MM.1S (cell line): ENCODE data around the gene ASIC2.

ENCODE experiments used
- DNase-seq: peaks from one replicate; pipeline ENCODE4 v3.0.0-alpha.2; 2015
- H2AFZ ChIP-seq: fragments of 300-600 bp; sonication (generic); 2 replicates; pipeline ENCODE4 v1.6.0; 2016; ENCODE audit warnings: antibody characterized with exemption, low read length
- H3F3A ChIP-seq: fragments of 300-600 bp; sonication (generic); 2 replicates; pipeline ENCODE4 v1.6.1; 2016; ENCODE audit warnings: mild to moderate bottlenecking, antibody characterized with exemption, low read length, moderate library complexity, mixed read lengths; ENCODE audit not compliant: insufficient read depth
- H3K27ac ChIP-seq: fragments of 300-600 bp; sonication (generic); 2 replicates; pipeline ENCODE4 v1.5.1; 2016; ENCODE audit warnings: mild to moderate bottlenecking, low read length
- H3K27me3 ChIP-seq: fragments of 300-600 bp; sonication (generic); replicated peaks from 2 replicates; pipeline ENCODE4 v1.6.0; 2016; ENCODE audit warnings: low read length; ENCODE audit not compliant: insufficient read depth
- H3K36me3 ChIP-seq: fragments of 300-600 bp; sonication (generic); replicated peaks from 2 replicates; pipeline ENCODE4 v1.6.1; 2016; ENCODE audit warnings: mild to moderate bottlenecking, low read length, mixed read lengths; ENCODE audit not compliant: insufficient read depth
- H3K4me1 ChIP-seq: fragments of 300-600 bp; sonication (generic); 2 replicates; pipeline ENCODE4 v1.6.1; 2016; ENCODE audit warnings: low read length, mixed read lengths
- H3K4me2 ChIP-seq: fragments of 300-600 bp; sonication (generic); 2 replicates; pipeline ENCODE4 v1.6.0; 2016; ENCODE audit warnings: low read depth, low read length
- H3K4me3 ChIP-seq: fragments of 300-600 bp; sonication (generic); 2 replicates; pipeline ENCODE4 v1.5.1; 2016; ENCODE audit warnings: low read length, mixed read lengths
- H3K79me2 ChIP-seq: fragments of 300-600 bp; sonication (generic); 2 replicates; pipeline ENCODE4 v1.6.1; 2016; ENCODE audit warnings: mixed run types, low read length, mixed read lengths
- H3K9ac ChIP-seq: fragments of 300-600 bp; sonication (generic); 2 replicates; pipeline ENCODE4 v1.6.1; 2016; ENCODE audit warnings: low read length, mixed read lengths
- H3K9me2 ChIP-seq: fragments of 300-600 bp; sonication (generic); replicated peaks from 2 replicates; pipeline ENCODE4 v1.6.1; 2016; ENCODE audit warnings: mild to moderate bottlenecking, low read length, mixed read lengths; ENCODE audit not compliant: insufficient read depth
- H3K9me3 ChIP-seq: fragments of 300-600 bp; sonication (generic); replicated peaks from 2 replicates; pipeline ENCODE4 v1.6.1; 2016; ENCODE audit warnings: mild to moderate bottlenecking, low read length, mixed read lengths; ENCODE audit not compliant: insufficient read depth
- H4K20me1 ChIP-seq: fragments of 300-600 bp; sonication (generic); 2 replicates; pipeline ENCODE4 v1.6.1; 2016; ENCODE audit warnings: mild to moderate bottlenecking, low read length, moderate library complexity, mixed read lengths; ENCODE audit not compliant: insufficient read depth
- EZH2 ChIP-seq: fragments of 300-600 bp; sonication (generic); optimal IDR thresholded peaks from 2 replicates; pipeline ENCODE3; 2017; ENCODE audit warnings: low read depth, mild to moderate bottlenecking, antibody characterized with exemption, low read length, mixed read lengths
- EZH2phosphoT487 ChIP-seq: fragments of 300-600 bp; sonication (generic); IDR thresholded peaks from 2 replicates; pipeline ENCODE4 v1.6.1; 2018; ENCODE audit warnings: antibody characterized with exemption, low read length
- TF ChIP-seq, protein P1 (sequence below): fragments of 300-600 bp; sonication (generic); IDR thresholded peaks from 2 replicates; pipeline ENCODE4 v1.5.1; 2016; ENCODE audit warnings: antibody characterized with exemption, low read length, mixed read lengths

The ASIC2 gene

DNA sequence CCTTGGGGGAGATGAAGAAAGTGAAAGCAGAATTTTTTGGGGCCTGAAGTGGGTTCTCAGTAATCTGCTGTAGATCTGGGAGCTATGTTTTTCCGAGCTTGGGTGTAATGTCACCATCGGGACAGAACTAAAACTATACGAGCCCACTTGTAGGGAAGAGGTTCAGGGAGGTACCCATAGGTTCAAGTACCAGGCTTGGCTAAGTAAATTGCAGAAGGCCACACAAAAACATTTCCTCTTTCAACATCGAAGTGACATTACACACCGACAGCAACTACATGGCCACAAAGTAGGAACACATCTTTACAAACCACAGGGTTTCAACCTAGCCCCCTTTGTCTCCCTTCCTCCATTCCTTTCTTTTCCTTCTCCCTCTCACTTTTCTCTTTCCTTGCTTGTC, 10.2 kb upstream of the ASIC2 start:
- no peak for DNase-seq
- no peak overlapping the region for H2AFZ ChIP-seq
- no peak overlapping the region for H3K9ac ChIP-seq
- no peaks in the 10 kb centered on the region for H4K20me1 ChIP-seq
- H3K27ac ChIP-seq: no peak overlapping the region
- no peaks in the 10 kb centered on the region for H3K36me3 ChIP-seq
- no peaks in the 10 kb centered on the region for H3F3A ChIP-seq
- H3K9me3 ChIP-seq: no peaks in the 10 kb centered on the region
- no peaks in the 10 kb centered on the region for H3K79me2 ChIP-seq
- H3K4me3 ChIP-seq: no peak overlapping the region
- H3K27me3 ChIP-seq: no peaks in the 10 kb centered on the region
- TF ChIP-seq, protein P1, sequence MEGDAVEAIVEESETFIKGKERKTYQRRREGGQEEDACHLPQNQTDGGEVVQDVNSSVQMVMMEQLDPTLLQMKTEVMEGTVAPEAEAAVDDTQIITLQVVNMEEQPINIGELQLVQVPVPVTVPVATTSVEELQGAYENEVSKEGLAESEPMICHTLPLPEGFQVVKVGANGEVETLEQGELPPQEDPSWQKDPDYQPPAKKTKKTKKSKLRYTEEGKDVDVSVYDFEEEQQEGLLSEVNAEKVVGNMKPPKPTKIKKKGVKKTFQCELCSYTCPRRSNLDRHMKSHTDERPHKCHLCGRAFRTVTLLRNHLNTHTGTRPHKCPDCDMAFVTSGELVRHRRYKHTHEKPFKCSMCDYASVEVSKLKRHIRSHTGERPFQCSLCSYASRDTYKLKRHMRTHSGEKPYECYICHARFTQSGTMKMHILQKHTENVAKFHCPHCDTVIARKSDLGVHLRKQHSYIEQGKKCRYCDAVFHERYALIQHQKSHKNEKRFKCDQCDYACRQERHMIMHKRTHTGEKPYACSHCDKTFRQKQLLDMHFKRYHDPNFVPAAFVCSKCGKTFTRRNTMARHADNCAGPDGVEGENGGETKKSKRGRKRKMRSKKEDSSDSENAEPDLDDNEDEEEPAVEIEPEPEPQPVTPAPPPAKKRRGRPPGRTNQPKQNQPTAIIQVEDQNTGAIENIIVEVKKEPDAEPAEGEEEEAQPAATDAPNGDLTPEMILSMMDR: no peak
- TF ChIP-seq EZH2phosphoT487: no peak
- no peaks in the 10 kb centered on the region for H3K4me1 ChIP-seq
- no peak overlapping the region for H3K4me2 ChIP-seq
- H3K9me2 ChIP-seq: no peaks in the 10 kb centered on the region

DNA sequence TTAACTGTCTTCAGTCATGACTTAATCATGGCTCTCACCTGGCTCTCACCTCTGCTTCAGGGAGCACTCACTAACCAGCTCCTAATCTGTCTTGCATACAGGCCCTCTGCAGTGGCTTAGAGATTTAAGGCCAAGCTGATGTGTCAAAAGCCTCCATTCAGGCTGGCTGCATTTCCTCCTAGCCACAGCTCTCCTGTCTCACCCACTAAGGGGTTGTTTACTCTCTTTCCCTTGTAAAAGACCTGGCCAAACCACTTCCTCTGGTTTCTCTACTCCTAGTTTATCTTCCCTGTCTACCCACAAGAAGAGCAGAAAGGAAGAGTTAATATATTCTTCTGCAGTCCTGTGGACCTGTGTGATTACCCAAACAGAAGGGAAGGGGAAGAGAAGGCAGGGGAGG, 9.3 kb upstream of the ASIC2 start:
- no peaks in the 10 kb centered on the region for H3K4me1 ChIP-seq
- H3K9ac ChIP-seq: no peak overlapping the region
- no peak overlapping the region for H3K27ac ChIP-seq
- no peaks in the 10 kb centered on the region for H3K36me3 ChIP-seq
- H3K9me3 ChIP-seq: no peaks in the 10 kb centered on the region
- H2AFZ ChIP-seq: no peak overlapping the region
- no peaks in the 10 kb centered on the region for H3K79me2 ChIP-seq
- no peak overlapping the region for H3K4me2 ChIP-seq
- no peaks in the 10 kb centered on the region for H3F3A ChIP-seq
- H4K20me1 ChIP-seq: no peaks in the 10 kb centered on the region
- no peaks in the 10 kb centered on the region for H3K27me3 ChIP-seq
- TF ChIP-seq, protein P1: no peak
- no peak for TF ChIP-seq EZH2
- TF ChIP-seq EZH2phosphoT487: no peak
- no peak for DNase-seq
- no peak overlapping the region for H3K4me3 ChIP-seq
- no peaks in the 10 kb centered on the region for H3K9me2 ChIP-seq

DNA sequence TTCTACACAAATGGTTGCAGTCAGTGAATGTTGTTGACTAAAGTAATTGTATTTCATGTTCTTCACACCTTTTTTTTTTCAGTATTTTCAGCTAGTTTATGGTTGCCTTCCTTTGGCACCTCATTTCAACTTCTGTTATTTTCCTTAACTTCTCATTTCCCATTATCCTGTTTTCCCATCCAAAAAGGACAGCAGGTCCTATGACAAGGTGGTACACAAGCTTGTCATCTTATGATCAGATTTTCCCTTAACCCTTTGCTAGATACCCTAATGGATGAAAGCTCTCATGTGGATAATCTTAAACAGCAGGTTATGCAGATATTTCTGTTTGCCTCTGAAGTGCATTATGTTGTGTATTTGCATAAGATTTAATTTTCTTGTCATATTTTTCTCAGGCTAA, 7.1 kb upstream of the ASIC2 start:
- H3K27me3 ChIP-seq: no peaks in the 10 kb centered on the region
- no peak overlapping the region for H3K4me3 ChIP-seq
- H2AFZ ChIP-seq: no peak overlapping the region
- H3K9me2 ChIP-seq: no peaks in the 10 kb centered on the region
- H3K4me1 ChIP-seq: no peaks in the 10 kb centered on the region
- no peaks in the 10 kb centered on the region for H3K36me3 ChIP-seq
- TF ChIP-seq, protein P1: no peak
- TF ChIP-seq EZH2phosphoT487 (no peak), EZH2 (no peak)
- no peaks in the 10 kb centered on the region for H3K9me3 ChIP-seq
- no peak overlapping the region for H3K4me2 ChIP-seq
- H3K27ac ChIP-seq: no peak overlapping the region
- H3F3A ChIP-seq: no peaks in the 10 kb centered on the region
- no peaks in the 10 kb centered on the region for H4K20me1 ChIP-seq
- no peak for DNase-seq
- H3K79me2 ChIP-seq: no peaks in the 10 kb centered on the region
- no peak overlapping the region for H3K9ac ChIP-seq

DNA sequence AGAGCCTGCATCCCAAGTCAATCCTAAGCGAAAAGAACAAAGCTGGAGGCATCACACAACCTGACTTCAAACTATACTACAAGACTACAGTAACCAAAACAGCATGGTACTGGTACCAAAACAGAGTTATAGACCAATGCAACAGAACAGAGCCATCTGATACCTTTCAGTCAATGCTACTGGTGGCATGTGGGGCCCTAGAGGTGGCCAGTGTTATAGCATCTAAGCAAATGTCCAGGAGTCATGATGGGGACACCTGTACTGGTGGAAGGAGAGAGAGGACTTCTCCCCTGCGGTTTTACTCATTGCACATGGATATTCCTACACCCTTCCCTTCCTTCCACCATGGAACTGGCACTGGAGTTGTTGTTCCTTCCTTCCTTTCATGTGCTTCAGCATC, 6.0 kb upstream of the ASIC2 start:
- TF ChIP-seq, protein P1: no peak
- TF ChIP-seq EZH2phosphoT487 (no peak), EZH2 (no peak)
- Histone ChIP-seq H3K9me3 (no peaks in the 10 kb centered on the region), H3K9me2 (no peaks in the 10 kb centered on the region)

More for the DNA sequence above, 6.0 kb upstream of the ASIC2 start:
- no peaks in the 10 kb centered on the region for H3K36me3 ChIP-seq
- no peak overlapping the region for H3K9ac ChIP-seq
- no peak overlapping the region for H3K4me3 ChIP-seq
- no peaks in the 10 kb centered on the region for H3K4me1 ChIP-seq
- no peaks in the 10 kb centered on the region for H4K20me1 ChIP-seq
- no peaks in the 10 kb centered on the region for H3K79me2 ChIP-seq
- H3K4me2 ChIP-seq: no peak overlapping the region
- no peak for DNase-seq
- no peak overlapping the region for H3K27ac ChIP-seq
- H2AFZ ChIP-seq: no peak overlapping the region
- no peaks in the 10 kb centered on the region for H3K27me3 ChIP-seq
- H3F3A ChIP-seq: no peaks in the 10 kb centered on the region
